Mesodermal cell (in vitro differentiated cells): Measurements from ENCODE around the gene CYP4B1.
"Not testable (repeated sequence)": the region's sequence is repeated elsewhere in the genome, so short reads cannot be mapped to it uniquely, and the experiment has no call there.

Experiments
- H3K27ac ChIP-seq: 2 replicates; pipeline ENCODE4 v1.7.0; 2013; ENCODE audit warnings: mild to moderate bottlenecking, low read depth, low read length, moderate library complexity; ENCODE audit not compliant: severe bottlenecking
- H3K36me3 ChIP-seq: 2 replicates; pipeline ENCODE4 v1.7.1; 2013; ENCODE audit warnings: mild to moderate bottlenecking, low read length, moderate library complexity; ENCODE audit not compliant: control insufficient read depth, insufficient read depth
- H3K4me1 ChIP-seq: one replicate; pipeline ENCODE4 v1.7.1; 2013; ENCODE audit warnings: mild to moderate bottlenecking, low read length; ENCODE audit not compliant: insufficient read depth, control insufficient read depth, poor library complexity, severe bottlenecking
- H3K4me3 ChIP-seq: 2 replicates; pipeline ENCODE4 v1.7.0; 2013; ENCODE audit warnings: low read length, control low read depth, mild to moderate bottlenecking; ENCODE audit not compliant: insufficient read depth, poor library complexity, severe bottlenecking; ENCODE audit errors: extremely low read depth
- H3K9me3 ChIP-seq: 2 replicates; pipeline ENCODE4 v1.7.1; 2013; ENCODE audit warnings: mild to moderate bottlenecking, low read length, moderate library complexity; ENCODE audit not compliant: control insufficient read depth
- WGBS, 2 experiments: methylation state at CpG; one replicate each; pipeline ENCODE4 v1.1.5; 2013; ENCODE audit warnings: missing lambda C conversion rate in 2 of 2; ENCODE audit not compliant: insufficient coverage in 2 of 2; 5-methylcytosine and 5-hydroxymethylcytosine counted together

CYP4B1 gene

DNA sequence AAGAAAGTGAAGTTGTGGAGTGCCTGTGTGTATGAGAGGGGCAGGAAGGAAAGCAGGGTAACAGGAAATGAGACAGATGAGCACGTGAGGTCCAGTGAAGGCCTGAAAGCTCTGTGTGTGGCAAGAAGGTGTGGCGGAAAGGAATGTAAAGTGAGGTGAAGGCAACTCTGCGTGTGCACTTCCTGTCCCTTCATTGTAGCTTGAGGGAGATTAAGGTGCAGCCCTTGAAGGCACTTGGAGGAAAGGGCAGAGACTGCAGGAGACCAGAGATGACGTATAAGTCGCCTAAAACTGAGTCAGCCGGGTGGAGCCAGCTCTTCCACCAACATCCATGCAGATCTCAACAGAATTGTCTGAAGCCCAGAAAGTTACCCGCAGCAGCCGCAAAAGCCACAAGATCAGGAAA, 58.8 kb downstream of the CYP4B1 start:
- not testable (repeated sequence) for H3K9me3 ChIP-seq, H3K4me1 ChIP-seq, H3K36me3 ChIP-seq, H3K27ac ChIP-seq, H3K4me3 ChIP-seq
- 70 to 77% methylated on average over 3 to 4 of the region's 8 CpGs for WGBS, 2 experiments

- Histone ChIP-seq H3K9me3 (no peaks in the 10 kb centered on the region), H3K27ac (no peak overlapping the region), H3K36me3 (no peaks in the 10 kb centered on the region), H3K4me1 (no peaks in the 10 kb centered on the region), H3K4me3 (no peak overlapping the region)
- 87 to 100% methylated on average over 1 to 2 of the region's 2 CpGs for WGBS, 2 experiments
Measured at GRCh38 chr1:46862348-46862747, 63.5 kb downstream of the CYP4B1 start.
